ENCODE results near the gene SUPT5H. TPM values are rescaled to one million over a fixed set of nuclear protein-coding genes. Genes with fewer than 3 reads are reported as not detected.
A peak's percentile ranks its signal among the peaks of the same experiment; 100 is the strongest.

The SUPT5H gene
- total RNA-seq, 1 donor from 2014 or later = 157 TPM

- DNase-seq (ENCODE audit: low spot score) = peak; percentile 95
Observed at GRCh38 chr19:39409208-39410016, 36.0 kb upstream of the SUPT5H start.

DNA sequence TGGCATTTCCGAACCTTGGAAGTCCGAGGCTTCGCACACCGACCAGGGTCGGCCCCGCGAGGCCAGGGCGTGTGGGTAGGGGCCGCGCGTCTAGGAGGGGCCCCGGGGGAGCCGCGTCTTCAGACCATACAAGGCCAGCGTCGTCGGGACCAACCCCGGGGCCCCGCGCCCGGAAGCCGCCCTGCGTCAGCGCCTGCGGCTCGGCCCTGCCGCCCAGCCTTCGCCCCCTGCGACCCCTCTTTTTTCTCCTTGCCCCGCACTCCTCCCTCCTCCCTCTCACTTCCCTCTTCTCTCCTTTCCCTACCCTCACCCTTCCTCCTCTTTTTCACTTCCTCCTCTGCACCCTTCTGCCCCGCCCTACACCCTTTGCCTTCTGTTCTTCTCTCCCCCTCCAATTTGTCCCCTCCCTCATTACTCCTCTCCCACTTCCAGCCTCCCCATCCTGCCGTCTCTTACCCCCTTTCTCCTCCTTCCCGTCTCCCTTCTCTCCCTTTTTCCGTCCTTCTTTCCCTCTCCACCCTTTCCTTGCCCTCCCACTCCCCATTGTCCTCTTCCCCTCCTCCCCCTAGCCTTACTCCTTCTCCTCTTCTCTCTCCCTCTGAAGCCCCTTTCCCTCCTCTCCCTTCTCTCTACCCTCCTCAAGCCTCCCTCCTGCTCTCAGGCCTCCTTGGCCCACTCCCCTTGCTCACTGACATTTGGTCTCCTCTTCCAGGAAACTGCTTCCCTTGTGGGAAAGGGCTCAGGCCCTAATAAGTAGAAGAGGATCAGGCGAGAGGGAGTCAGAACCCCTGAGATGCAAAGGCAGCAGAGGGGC is 35.2 kb upstream of the SUPT5H start:
- peak; percentile 77 for DNase-seq (ENCODE audit: low spot score)

DNA sequence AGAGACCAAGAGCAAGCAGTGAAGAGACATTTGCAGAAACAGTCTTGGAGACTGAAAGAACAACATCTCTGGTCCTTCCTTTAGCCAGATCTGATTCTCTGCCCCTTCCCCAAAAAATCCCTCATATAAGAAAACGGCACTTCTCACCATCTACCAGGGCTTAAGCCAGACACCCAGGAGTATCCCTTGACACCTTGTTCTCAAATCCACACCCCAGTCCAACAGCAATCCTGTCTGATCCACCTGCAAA is 34.6 kb upstream of the SUPT5H start:
- no peak for DNase-seq (ENCODE audit: low spot score)

- DNase-seq (ENCODE audit: low spot score) = peak; percentile 82
Observed at GRCh38 chr19:39411081-39411831, 34.1 kb upstream of the SUPT5H start.

DNA sequence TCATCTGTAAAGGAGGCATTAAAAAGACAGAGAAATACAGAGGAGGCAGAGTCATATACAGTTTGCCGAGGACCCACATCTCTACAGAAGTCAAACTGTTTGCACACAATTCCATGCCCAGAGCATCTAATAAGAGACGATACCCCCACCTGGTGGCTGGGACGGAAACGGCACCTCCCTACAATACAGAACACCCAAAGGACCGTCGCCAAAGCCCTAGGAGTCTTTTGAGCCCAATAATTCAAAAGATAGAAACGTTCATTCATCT is 33.6 kb upstream of the SUPT5H start:
- peak; percentile 95 for DNase-seq (ENCODE audit: low spot score)

DNA sequence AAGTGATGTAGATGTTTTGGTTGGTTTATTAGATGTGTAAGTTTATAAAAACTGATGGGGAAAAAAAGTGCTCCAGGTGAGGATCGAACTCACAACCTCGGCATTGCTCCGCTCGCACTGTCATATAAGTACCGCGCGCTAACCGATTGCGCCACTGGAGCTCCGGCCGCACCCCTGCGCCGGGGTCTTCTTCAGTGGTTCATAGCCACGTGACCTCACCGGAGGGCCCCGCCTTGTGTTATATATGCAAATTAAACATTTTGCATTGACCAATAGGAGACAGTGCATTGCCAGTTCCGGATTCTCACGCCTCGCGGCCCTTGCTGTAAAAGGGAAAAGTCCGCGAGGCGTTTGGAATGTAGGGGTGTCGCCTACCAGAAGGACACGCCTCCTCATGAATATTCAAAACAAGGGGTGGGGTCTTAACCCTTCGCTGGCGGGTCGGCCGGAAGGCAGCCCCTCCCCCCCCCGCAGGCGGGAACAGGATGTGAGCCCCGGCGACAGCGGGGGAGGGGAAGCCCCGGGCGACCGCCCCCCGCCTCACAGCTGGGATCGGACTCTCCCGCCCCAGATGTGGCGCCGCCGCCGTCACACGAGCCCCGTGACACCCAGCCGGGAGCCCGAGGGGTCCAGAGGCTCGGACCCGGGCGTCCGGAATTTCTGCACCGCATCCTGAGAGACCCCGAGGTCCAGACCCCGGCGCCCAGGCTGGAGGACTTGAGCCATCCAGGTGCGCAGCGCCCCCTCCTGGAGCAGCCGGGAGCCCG is 33.1 kb upstream of the SUPT5H start, which contains the start of gene PLEKHG2:
PLEKHG2 (plus strand) TSS at position 570 of the 767 bp plus-strand sequence. CDS start 1,418 bp downstream, outside the sequence.
- peak; percentile 98 for DNase-seq (ENCODE audit: low spot score)

- DNase-seq (ENCODE audit: low spot score) = peak; percentile 47
Observed at GRCh38 chr19:39412867-39413271, 32.5 kb upstream of the SUPT5H start.

DNA sequence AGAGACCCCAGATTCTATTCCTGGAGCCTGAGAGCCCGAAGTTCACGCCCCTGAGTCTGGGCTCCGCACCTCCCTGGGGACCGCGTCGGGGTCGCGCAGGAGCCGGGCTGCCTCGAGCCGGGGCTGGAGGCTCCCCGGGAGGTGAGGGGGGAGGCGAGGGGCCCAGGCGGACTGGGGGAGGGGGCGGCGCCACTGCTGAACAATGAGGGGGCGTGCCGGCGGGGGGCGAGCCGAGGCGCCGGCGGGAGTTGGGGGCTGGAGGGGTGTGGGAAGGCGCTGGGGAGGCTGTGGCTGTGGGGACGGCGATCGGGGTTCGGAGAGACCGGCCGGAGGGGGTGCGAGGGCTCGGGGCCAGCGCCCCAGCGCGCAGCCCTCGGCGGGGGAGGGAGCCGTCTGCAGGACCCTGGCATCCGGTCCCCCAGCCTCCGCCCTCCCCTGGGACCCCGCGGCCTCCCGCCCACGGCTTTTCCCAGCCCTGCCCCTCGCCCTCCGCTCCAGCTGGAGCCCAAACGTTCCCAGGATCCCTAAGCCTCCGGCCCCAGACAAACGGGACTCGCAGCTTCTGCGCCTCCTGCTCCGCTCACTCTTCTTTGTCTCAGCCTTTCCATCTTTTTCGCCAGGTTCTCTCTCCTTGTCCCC is 32.0 kb upstream of the SUPT5H start:
- peak; percentile 56 for DNase-seq (ENCODE audit: low spot score)

DNA sequence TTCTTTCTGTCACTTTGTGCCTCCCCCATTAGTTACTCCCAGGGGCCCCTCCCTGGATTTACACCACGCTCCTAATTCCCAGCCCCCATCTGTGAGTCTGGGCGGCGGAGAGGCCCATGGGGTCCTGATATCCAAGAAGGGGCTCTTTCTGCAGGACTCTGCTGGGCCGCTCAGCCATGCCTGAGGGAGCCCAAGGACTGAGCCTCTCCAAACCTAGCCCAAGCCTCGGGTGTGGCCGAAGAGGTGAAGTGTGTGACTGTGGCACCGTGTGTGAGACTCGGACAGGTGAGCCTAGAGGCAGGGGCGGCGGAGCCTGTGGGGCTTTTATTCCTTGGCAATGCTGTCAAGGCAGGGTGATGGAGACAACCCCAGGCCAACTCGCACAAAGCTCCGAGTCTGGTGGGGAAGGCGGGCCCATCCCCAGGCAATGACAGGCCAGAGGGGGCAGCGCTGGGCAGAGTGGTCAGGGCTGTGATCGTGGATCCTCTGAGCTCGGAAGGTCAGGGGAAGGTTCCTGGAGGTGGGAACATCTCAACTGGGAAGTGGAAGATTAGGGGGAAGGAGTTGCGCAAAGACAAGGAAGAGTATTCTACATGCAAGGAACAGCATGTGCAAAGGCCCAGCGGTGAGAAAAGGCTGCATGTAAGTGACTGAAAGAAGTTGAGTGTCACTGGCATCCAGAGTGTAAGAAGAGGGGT is 31.3 kb upstream of the SUPT5H start:
- no peak for DNase-seq (ENCODE audit: low spot score)

DNA sequence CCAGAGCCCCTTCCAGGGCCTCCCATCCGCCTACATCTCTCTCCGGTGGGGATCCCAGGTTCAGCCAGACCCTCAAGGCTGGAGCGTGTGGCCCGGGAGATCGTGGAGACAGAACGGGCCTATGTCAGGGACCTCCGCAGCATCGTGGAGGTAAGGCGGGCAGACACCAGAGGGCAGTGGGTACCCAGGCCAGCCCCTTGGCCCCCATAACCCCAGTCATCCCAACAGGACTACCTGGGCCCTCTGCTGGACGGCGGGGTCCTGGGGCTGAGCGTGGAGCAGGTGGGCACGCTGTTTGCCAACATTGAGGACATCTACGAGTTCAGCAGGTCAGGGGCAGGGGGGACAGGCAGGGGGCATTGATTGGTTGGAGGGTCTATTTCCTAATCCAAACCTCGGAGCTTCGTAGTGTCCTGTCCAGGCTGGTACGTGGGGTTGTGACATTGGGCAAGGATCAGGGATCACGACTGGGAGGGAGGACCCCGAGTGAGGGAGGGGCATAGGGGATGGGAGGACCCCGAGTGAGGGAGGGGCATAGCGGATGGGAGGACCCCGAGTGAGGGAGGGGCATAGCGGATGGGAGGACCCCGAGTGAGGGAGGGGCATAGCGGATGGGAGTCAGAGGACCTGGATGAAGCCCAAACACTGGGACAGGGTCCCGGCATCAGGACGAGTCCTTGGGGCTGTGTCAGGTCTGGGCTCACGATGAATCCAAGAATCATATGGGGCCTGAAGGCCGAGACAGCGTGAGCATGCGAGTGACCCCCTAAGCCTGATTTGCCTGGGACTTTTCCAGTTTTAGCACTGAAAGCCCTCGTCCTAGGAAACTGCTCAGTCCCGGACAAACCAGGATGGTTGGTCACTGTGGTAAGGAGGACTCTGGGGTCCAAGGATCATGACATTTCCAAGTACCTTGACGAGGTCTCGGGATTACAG is 30.0 kb upstream of the SUPT5H start:
- no peak for DNase-seq (ENCODE audit: low spot score)

- no peak for DNase-seq (ENCODE audit: low spot score)
Observed at GRCh38 chr19:39416152-39417120, 28.9 kb upstream of the SUPT5H start.

GRCh38 chr19:39417463-39418181 is 27.8 kb upstream of the SUPT5H start:
- DNase-seq (ENCODE audit: low spot score) = no peak

DNA sequence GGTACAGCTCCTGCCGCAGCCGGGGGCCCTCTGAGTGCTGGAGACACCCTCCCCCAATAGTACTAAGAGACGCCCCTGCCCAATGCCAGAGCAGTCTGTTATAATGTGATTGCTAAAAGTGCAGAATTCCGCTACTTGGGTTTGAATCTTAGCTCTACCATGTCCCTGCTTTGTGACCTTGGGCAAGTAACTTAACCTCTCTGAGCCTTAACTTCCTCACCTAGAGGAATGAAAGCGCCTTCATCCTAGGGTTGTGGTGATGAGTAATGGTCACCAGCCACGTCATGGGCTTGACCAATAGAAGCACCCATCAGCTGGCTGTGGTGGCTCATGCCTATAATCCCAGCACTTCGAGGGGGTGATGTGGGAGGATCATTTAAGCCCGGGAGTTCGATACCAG is 26.4 kb upstream of the SUPT5H start:
- no peak for DNase-seq (ENCODE audit: low spot score)

DNA sequence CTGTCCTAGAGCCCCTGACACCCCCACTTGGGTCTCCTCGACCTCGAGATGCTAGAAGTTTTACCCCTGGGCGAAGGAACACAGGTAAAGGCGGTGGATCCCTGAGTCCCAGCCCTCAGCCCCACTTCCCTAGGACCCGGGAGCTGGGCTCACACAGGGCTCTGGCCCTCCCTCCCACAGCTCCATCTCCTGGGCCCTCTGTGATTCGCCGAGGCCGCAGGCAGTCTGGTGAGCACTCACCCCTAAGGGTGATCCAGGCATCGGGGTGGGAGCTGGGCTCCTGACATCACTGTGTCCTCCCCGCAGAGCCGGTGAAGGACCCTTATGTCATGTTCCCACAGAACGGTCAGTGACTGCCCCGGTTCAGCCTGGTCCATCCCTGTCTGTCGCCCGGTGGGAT is 24.6 kb upstream of the SUPT5H start:
- DNase-seq (ENCODE audit: low spot score) = no peak

DNA sequence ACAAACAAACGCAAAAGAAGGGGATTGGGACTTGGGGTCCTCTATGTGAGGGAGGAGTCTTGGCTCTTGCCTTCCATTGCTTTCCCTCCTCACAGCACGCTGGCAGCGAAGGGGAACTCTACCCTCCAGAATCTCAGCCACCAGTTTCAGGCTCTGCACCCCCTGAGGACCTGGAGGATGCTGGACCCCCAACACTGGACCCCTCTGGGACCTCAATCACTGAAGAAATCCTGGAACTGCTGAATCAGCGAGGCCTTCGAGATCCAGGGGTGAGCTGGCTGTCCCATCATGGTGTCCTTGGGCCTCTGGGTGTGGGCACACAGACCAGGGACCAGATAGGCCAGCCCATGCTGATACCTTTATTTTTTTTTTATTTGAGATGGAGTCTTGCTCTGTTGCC is 23.4 kb upstream of the SUPT5H start:
- DNase-seq (ENCODE audit: low spot score) = no peak

GRCh38 chr19:39423258-39424086 is 21.9 kb upstream of the SUPT5H start:
- DNase-seq (ENCODE audit: low spot score) = no peak

GRCh38 chr19:39424934-39425333 is 20.4 kb upstream of the SUPT5H start:
- no peak for DNase-seq (ENCODE audit: low spot score)
